HEK293T (cell line): Measurements from ENCODE around the gene DCDC2C.

Experiments used
- CTBP1 ChIP-seq: fragments of 450-650 bp; IDR thresholded peaks from 2 replicates; pipeline ENCODE4 v1.6.1; 2016; ENCODE audit warnings: borderline replicate concordance
- ELF4 ChIP-seq: fragments of 450-650 bp; IDR thresholded peaks from 2 replicates; pipeline ENCODE4 v1.6.1; 2017; ENCODE audit warnings: antibody characterized with exemption
- FOXA1 ChIP-seq: fragments of 450-650 bp; IDR thresholded peaks from 2 replicates; pipeline ENCODE4 v1.6.1; 2016; ENCODE audit warnings: mild to moderate bottlenecking
- FOXK2 ChIP-seq: fragments of 450-650 bp; IDR thresholded peaks from 2 replicates; pipeline ENCODE4 v1.6.1; 2016; ENCODE audit warnings: mild to moderate bottlenecking
- FOXM1 ChIP-seq: fragments of 450-650 bp; IDR thresholded peaks from 2 replicates; pipeline ENCODE4 v1.6.1; 2017; ENCODE audit warnings: mild to moderate bottlenecking, borderline replicate concordance
- HDGF ChIP-seq: fragments of 450-650 bp; IDR thresholded peaks from 2 replicates; pipeline ENCODE4 v1.6.1; 2017; ENCODE audit warnings: antibody characterized with exemption, borderline replicate concordance
- L3MBTL2 ChIP-seq: fragments of 450-650 bp; conservative IDR thresholded peaks from 2 replicates; pipeline ENCODE4 v1.6.1; 2016; ENCODE audit warnings: mild to moderate bottlenecking
- LEF1 ChIP-seq: fragments of 450-650 bp; IDR thresholded peaks from 2 replicates; pipeline ENCODE4 v1.6.1; 2017; ENCODE audit warnings: mild to moderate bottlenecking, borderline replicate concordance
- PKNOX1 ChIP-seq: fragments of 450-650 bp; IDR thresholded peaks from 2 replicates; pipeline ENCODE4 v1.6.1; 2016
- SP1 ChIP-seq: fragments of 450-650 bp; IDR thresholded peaks from 2 replicates; pipeline ENCODE4 v1.6.1; 2017
- SUZ12 ChIP-seq: fragments of 450-650 bp; IDR thresholded peaks from 2 replicates; pipeline ENCODE4 v1.6.1; 2016; ENCODE audit warnings: mild to moderate bottlenecking
- TARDBP ChIP-seq: fragments of 450-650 bp; IDR thresholded peaks from 2 replicates; pipeline ENCODE4 v1.6.1; 2016

- TF ChIP-seq FOXM1 (no peak), SP1 (no peak), FOXK2 (no peak), SUZ12 (no peak), ELF4 (no peak), CTBP1 (no peak), TARDBP (no peak), PKNOX1 (no peak), L3MBTL2 (no peak), FOXA1 (no peak), HDGF (no peak), LEF1 (no peak)
These were observed 164.8 kb downstream of the DCDC2C start for GRCh38 chr2:3868012-3868805.
